ENCODE results near the gene SELENOK. TPM values are rescaled to one million over a fixed set of nuclear protein-coding genes. Genes with fewer than 3 reads are reported as not detected.

The SELENOK gene
- total and polyA plus RNA-seq, 12 donors, result 90.9 to 243 (median 103) TPM

- WGBS, 2 donors, result 93 to 96% methylated on average over 6 of the region's 6 CpGs
- Histone ChIP-seq H3K4me1 (peaks cover 0 to 9% (median 0%) of the 10 kb centered on the region in 9 donors), H3K9me3 (no peaks in the 10 kb centered on the region), H3K36me3 (peaks cover 0 to 58% (median 15%) of the 10 kb centered on the region in 9 donors), H3K4me3 (no peak overlapping the region), H3K27ac (no peak overlapping the region), H3K27me3 (no peaks in the 10 kb centered on the region)
- no peak for TF ChIP-seq CTCF (IDR thresholded peaks at IDR 0.05)
- DNase-seq, result no peak
- ATAC-seq, result peak in 2 of 8 donors; percentile 16 to 35
- intact Hi-C loops (cut with DNase I), result no loop called here
These were observed 32.5 kb downstream of the SELENOK start for GRCh38 chr3:53859178-53859577.

GRCh38 chr3:53858096-53858741, 33.4 kb downstream of the SELENOK start:
- ATAC-seq (no peak), DNase-seq (no peak)
- TF ChIP-seq CTCF (IDR thresholded peaks at IDR 0.05), result no peak
- H3K36me3 ChIP-seq, result peaks cover 0 to 48% (median 9%) of the 10 kb centered on the region in 9 donors
- no peak overlapping the region for H3K27ac ChIP-seq
- H3K4me3 ChIP-seq, result no peak overlapping the region
- WGBS, 2 donors, result 84 to 91% methylated on average over 7 of the region's 7 CpGs
- no peaks in the 10 kb centered on the region for H3K27me3 ChIP-seq
- H3K9me3 ChIP-seq, result no peaks in the 10 kb centered on the region
- intact Hi-C loops (cut with DNase I), result no loop called here
- peaks cover 0 to 9% (median 0%) of the 10 kb centered on the region in 9 donors for H3K4me1 ChIP-seq

- peaks cover 0 to 35% (median 4%) of the 10 kb centered on the region in 9 donors for H3K36me3 ChIP-seq
- 69 to 73% methylated on average over 7 of the region's 7 CpGs for WGBS, 2 donors
- H3K4me3 ChIP-seq, result no peak overlapping the region
- H3K4me1 ChIP-seq, result peaks cover 0 to 9% (median 0%) of the 10 kb centered on the region in 9 donors
- no peaks in the 10 kb centered on the region for H3K27me3 ChIP-seq
- no peak for DNase-seq
- H3K27ac ChIP-seq, result no peak overlapping the region
- no peak for ATAC-seq
- no peak for TF ChIP-seq CTCF (IDR thresholded peaks at IDR 0.05)
- no peaks in the 10 kb centered on the region for H3K9me3 ChIP-seq
- intact Hi-C loops (cut with DNase I), result no loop called here
These were observed 34.7 kb downstream of the SELENOK start for GRCh38 chr3:53856964-53857363.

- H3K4me1 ChIP-seq, result peaks cover 0 to 9% (median 7%) of the 10 kb centered on the region in 9 donors
- H3K4me3 ChIP-seq, result no peak overlapping the region
- H3K36me3 ChIP-seq, result no peaks in the 10 kb centered on the region
- DNase-seq, result peak in 1 of 2 donors; percentile 42
- H3K27me3 ChIP-seq, result peaks cover 0 to 33% (median 28%) of the 10 kb centered on the region in 7 donors
- no peak for TF ChIP-seq CTCF (IDR thresholded peaks at IDR 0.05)
- no peaks in the 10 kb centered on the region for H3K9me3 ChIP-seq
- intact Hi-C loops (cut with DNase I), result no loop called here
- 34 to 39% methylated on average over 5 of the region's 5 CpGs for WGBS, 2 donors
- no peak overlapping the region for H3K27ac ChIP-seq
- peak in 1 of 8 donors; percentile 8 for ATAC-seq
These were observed 40.8 kb downstream of the SELENOK start for GRCh38 chr3:53850895-53851294.

Data from heart right ventricle (tissue), 16 donors.